Mammary epithelial cell (primary cell): ENCODE data around the gene DOCK2.

Experiments
- EZH2 ChIP-seq: IDR thresholded peaks from 2 replicates; pipeline ENCODE4 v1.6.1; 2012; ENCODE audit warnings: low read length, inconsistent platforms, borderline replicate concordance
- TF ChIP-seq, protein P1 (sequence below), 2 donors: IDR thresholded peaks in 1 of 2; conservative IDR thresholded peaks in 1 of 2; 2 replicates each; pipeline ENCODE4 v1.5.1; 2011 to 2012; ENCODE audit warnings: inconsistent platforms in 2 of 2, low read length in 2 of 2, mild to moderate bottlenecking in 2 of 2, control low read depth in 1 of 2, low read depth in 1 of 2; ENCODE audit not compliant: insufficient read depth in 1 of 2; ENCODE audit errors: extremely low read depth in 1 of 2

- TF ChIP-seq, protein P1, sequence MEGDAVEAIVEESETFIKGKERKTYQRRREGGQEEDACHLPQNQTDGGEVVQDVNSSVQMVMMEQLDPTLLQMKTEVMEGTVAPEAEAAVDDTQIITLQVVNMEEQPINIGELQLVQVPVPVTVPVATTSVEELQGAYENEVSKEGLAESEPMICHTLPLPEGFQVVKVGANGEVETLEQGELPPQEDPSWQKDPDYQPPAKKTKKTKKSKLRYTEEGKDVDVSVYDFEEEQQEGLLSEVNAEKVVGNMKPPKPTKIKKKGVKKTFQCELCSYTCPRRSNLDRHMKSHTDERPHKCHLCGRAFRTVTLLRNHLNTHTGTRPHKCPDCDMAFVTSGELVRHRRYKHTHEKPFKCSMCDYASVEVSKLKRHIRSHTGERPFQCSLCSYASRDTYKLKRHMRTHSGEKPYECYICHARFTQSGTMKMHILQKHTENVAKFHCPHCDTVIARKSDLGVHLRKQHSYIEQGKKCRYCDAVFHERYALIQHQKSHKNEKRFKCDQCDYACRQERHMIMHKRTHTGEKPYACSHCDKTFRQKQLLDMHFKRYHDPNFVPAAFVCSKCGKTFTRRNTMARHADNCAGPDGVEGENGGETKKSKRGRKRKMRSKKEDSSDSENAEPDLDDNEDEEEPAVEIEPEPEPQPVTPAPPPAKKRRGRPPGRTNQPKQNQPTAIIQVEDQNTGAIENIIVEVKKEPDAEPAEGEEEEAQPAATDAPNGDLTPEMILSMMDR (conservative IDR thresholded peaks at IDR 0.05 in 1 of 2, IDR thresholded peaks at IDR 0.05 in 1 of 2; ENCODE audit: extremely low read depth in 1 of 2, insufficient read depth in 1 of 2, low read depth in 1 of 2, low read length in 2 of 2): no peak
- TF ChIP-seq EZH2: no peak
Observed at GRCh38 chr5:169864483-169864882, 227.4 kb downstream of the DOCK2 start.
